H1 (cell line): ENCODE measurements around the gene ERC1. TPM values are rescaled to one million over a fixed set of nuclear protein-coding genes. Genes with fewer than 3 reads are reported as not detected.

Experiments used
- KDM1A ChIP-seq: fragments of 200-600, 300-600 bp; sonication (generic); IDR thresholded peaks from 2 replicates; pipeline ENCODE4 v1.7.1; 2016; ENCODE audit warnings: mild to moderate bottlenecking, low read length, borderline replicate concordance
- TAF1 ChIP-seq: IDR thresholded peaks from 2 replicates; pipeline ENCODE4 v1.6.1; 2011; ENCODE audit warnings: mild to moderate bottlenecking, low read depth, low read length
- polyA plus RNA-seq, 7 experiments: library from polyadenylated mRNA; depleted of rRNA in 3 of 7; stranded (reverse) in 5 of 7; unstranded in 2 of 7; fragments of >200 nt in 5 of 7; fragments of 200-250 nt in 2 of 7; gene quantifications; 1 replicate in 5 of 7; 2 replicates in 1 of 7; 4 replicates in 1 of 7; pipeline versions ENCODE4 v1.2.1 to v1.2.3, GENCODE V29; 2011 to 2013; ENCODE audit warnings: missing spikeins in 2 of 7, mixed read lengths in 2 of 7
- total RNA-seq: library from RNA; stranded (reverse); fragmentation: NEBNext Ultra II Directional; extraction: Animal tissue kit (Norgen Biotek cat#: 25700); gene quantifications from 2 replicates; pipeline ENCODE4 v1.2.1, GENCODE V29; 2021
- TF ChIP-seq, protein P1 (sequence below): IDR thresholded peaks from 2 replicates; pipeline ENCODE4 v1.6.1; 2012; ENCODE audit warnings: low read length, inconsistent platforms

The ERC1 gene
- total and polyA plus RNA-seq, 2 of the 8 experiments (the other 6 are each of a cell fraction or from before 2014, with no cell fraction given) = 7.8 to 45.7 TPM

GRCh38 chr12:1246637-1247036 is 255.6 kb downstream of the ERC1 start (continued):
- TF ChIP-seq, protein P1, sequence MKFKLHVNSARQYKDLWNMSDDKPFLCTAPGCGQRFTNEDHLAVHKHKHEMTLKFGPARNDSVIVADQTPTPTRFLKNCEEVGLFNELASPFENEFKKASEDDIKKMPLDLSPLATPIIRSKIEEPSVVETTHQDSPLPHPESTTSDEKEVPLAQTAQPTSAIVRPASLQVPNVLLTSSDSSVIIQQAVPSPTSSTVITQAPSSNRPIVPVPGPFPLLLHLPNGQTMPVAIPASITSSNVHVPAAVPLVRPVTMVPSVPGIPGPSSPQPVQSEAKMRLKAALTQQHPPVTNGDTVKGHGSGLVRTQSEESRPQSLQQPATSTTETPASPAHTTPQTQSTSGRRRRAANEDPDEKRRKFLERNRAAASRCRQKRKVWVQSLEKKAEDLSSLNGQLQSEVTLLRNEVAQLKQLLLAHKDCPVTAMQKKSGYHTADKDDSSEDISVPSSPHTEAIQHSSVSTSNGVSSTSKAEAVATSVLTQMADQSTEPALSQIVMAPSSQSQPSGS = no peak
- TF ChIP-seq TAF1 = no peak
- no peak for TF ChIP-seq KDM1A
